NB4 (cell line): ENCODE results near the gene APOO.
"Not testable (repeated sequence)": the region's sequence is repeated elsewhere in the genome, so short reads cannot be mapped to it uniquely, and the experiment has no call there.

Experiments
- DNase-seq: peaks from one replicate; pipeline ENCODE4 v3.0.0; 2010; ENCODE audit warnings: low read depth
- H3K4me3 ChIP-seq: one replicate; pipeline ENCODE4 v1.5.1; 2011; ENCODE audit warnings: mild to moderate bottlenecking, low read depth, low read length, moderate library complexity
- CTCF ChIP-seq: IDR thresholded peaks from one replicate; pipeline ENCODE4 v1.5.1; 2012; ENCODE audit warnings: low read depth, low read length
- MAX ChIP-seq: IDR thresholded peaks from 2 replicates; pipeline ENCODE4 v1.6.1; 2011; ENCODE audit warnings: low read depth, low read length
- MYC ChIP-seq: IDR thresholded peaks from 2 replicates; pipeline ENCODE4 v1.6.1; 2011; ENCODE audit warnings: low read depth, low read length
- POLR2A ChIP-seq: IDR thresholded peaks from 2 replicates; pipeline ENCODE4 v1.6.1; 2011; ENCODE audit warnings: mild to moderate bottlenecking; ENCODE audit not compliant: insufficient read length; ENCODE audit errors: extremely low read depth

APOO gene

GRCh38 chrX:23896981-23897380, 10.8 kb downstream of the APOO start:
- no peak for DNase-seq
- no peak for TF ChIP-seq MAX
- TF ChIP-seq MYC = no peak
- no peak for TF ChIP-seq POLR2A
- TF ChIP-seq CTCF = no peak
- H3K4me3 ChIP-seq = no peak overlapping the region

- DNase-seq, H3K4me3 ChIP-seq: not testable (repeated sequence)
Measured at GRCh38 chrX:23896539-23896938, 11.2 kb downstream of the APOO start.

GRCh38 chrX:23894993-23895392, 12.7 kb downstream of the APOO start:
- DNase-seq, H3K4me3 ChIP-seq: not testable (repeated sequence)

GRCh38 chrX:23890933-23891332, 16.8 kb downstream of the APOO start:
- no peak overlapping the region for H3K4me3 ChIP-seq
- TF ChIP-seq POLR2A (no peak), MYC (no peak), CTCF (no peak), MAX (no peak)
- no peak for DNase-seq

- TF ChIP-seq POLR2A (no peak), MYC (no peak), CTCF (no peak), MAX (no peak)
- H3K4me3 ChIP-seq = no peak overlapping the region
- DNase-seq = no peak
Measured at GRCh38 chrX:23888887-23889501, 18.7 kb downstream of the APOO start.

- no peak overlapping the region for H3K4me3 ChIP-seq
- DNase-seq = no peak
- no peak for TF ChIP-seq MAX
- TF ChIP-seq POLR2A = no peak
- TF ChIP-seq CTCF = no peak
Measured at GRCh38 chrX:23887918-23888317, 19.8 kb downstream of the APOO start.

GRCh38 chrX:23887451-23887850, 20.3 kb downstream of the APOO start:
- TF ChIP-seq MAX = no peak
- TF ChIP-seq MYC = no peak
- no peak for TF ChIP-seq CTCF
- no peak for TF ChIP-seq POLR2A
- no peak for DNase-seq
- no peak overlapping the region for H3K4me3 ChIP-seq
